HG03159 (cell line): ENCODE results near the gene SYDE2.
"Not testable (repeated sequence)": the region's sequence is repeated elsewhere in the genome, so short reads cannot be mapped to it uniquely, and the experiment has no call there.

Experiments
- ATAC-seq: cut with Tn5 transposase; IDR thresholded peaks from one replicate; pipeline ENCODE4 v1.9.1; 2021; ENCODE audit warnings: mild to moderate bottlenecking, moderate library complexity; ENCODE audit not compliant: unreplicated experiment

Gene SYDE2

GRCh38 chr1:85200463-85201339 is at the start of gene SYDE2:
SYDE2 (minus strand) TSS chr1:85201016; CDS start chr1:85200996, 20 bp downstream.
- ATAC-seq, result peak; percentile 73

- ATAC-seq, result not testable (repeated sequence)
These were observed 48.2 kb upstream of the SYDE2 start for GRCh38 chr1:85249042-85249441.

GRCh38 chr1:85245891-85246290 is 45.1 kb upstream of the SYDE2 start:
- no peak for ATAC-seq

- no peak for ATAC-seq
These were observed 44.6 kb upstream of the SYDE2 start for GRCh38 chr1:85245456-85245855.

- no peak for ATAC-seq
These were observed 43.6 kb upstream of the SYDE2 start for GRCh38 chr1:85244271-85245061.

- no peak for ATAC-seq
These were observed 42.6 kb upstream of the SYDE2 start for GRCh38 chr1:85243372-85243771.

GRCh38 chr1:85240643-85241042 is 39.8 kb upstream of the SYDE2 start:
- no peak for ATAC-seq

GRCh38 chr1:85240174-85240601 is 39.4 kb upstream of the SYDE2 start:
- peak; percentile 61 for ATAC-seq

- ATAC-seq, result no peak
These were observed 36.8 kb upstream of the SYDE2 start for GRCh38 chr1:85237613-85238012.

GRCh38 chr1:85230305-85230977 is 29.6 kb upstream of the SYDE2 start:
- no peak for ATAC-seq

- no peak for ATAC-seq
These were observed 28.8 kb upstream of the SYDE2 start for GRCh38 chr1:85229574-85230097.

- ATAC-seq, result no peak
These were observed 28.2 kb upstream of the SYDE2 start for GRCh38 chr1:85228972-85229371.

GRCh38 chr1:85225624-85226380 is 25.0 kb upstream of the SYDE2 start:
- no peak for ATAC-seq

GRCh38 chr1:85224734-85225623 is 24.2 kb upstream of the SYDE2 start:
- no peak for ATAC-seq

GRCh38 chr1:85224295-85224694 is 23.5 kb upstream of the SYDE2 start:
- ATAC-seq, result no peak

GRCh38 chr1:85223334-85223733 is 22.5 kb upstream of the SYDE2 start:
- ATAC-seq, result no peak

- ATAC-seq, result no peak
These were observed 20.0 kb upstream of the SYDE2 start for GRCh38 chr1:85220756-85221201.

GRCh38 chr1:85219853-85220610 is 19.2 kb upstream of the SYDE2 start:
- ATAC-seq, result no peak

GRCh38 chr1:85216697-85217096 is 15.9 kb upstream of the SYDE2 start:
- ATAC-seq, result no peak
